ENCODE data around the gene AK8. TPM values are rescaled to one million over a fixed set of nuclear protein-coding genes. Genes with fewer than 3 reads are reported as not detected.

AK8 gene
- total and polyA plus RNA-seq, 2 experiments from 2014 or later: 0.40 to 4.5 TPM

GRCh38 chr9:132887181-132888120 is 9.4 kb upstream of the AK8 start:
- Histone ChIP-seq H3K4me3 (no peak overlapping the region), H3K4me2 (no peak overlapping the region), H3K79me2 (no peaks in the 10 kb centered on the region), H2AFZ (no peak overlapping the region), H3K4me1 (ENCODE audit: insufficient read depth) (no peaks in the 10 kb centered on the region), H3K9me3 (ENCODE audit: low read depth) (no peaks in the 10 kb centered on the region), H3K27ac (no peak overlapping the region), H3K27me3 (no peaks in the 10 kb centered on the region), H3K9me2 (replicated peaks; ENCODE audit: insufficient read depth) (no peaks in the 10 kb centered on the region), H4K20me1 (ENCODE audit: insufficient read depth, poor library complexity, severe bottlenecking) (no peaks in the 10 kb centered on the region), H3K36me3 (replicated peaks; ENCODE audit: insufficient read depth, low read depth) (no peaks in the 10 kb centered on the region)
- TF ChIP-seq EZH2phosphoT487 (IDR thresholded peaks at IDR 0.05; ENCODE audit: low read depth, severe bottlenecking, unreplicated experiment) (no peak), EZH2 (IDR thresholded peaks at IDR 0.05; ENCODE audit: borderline replicate concordance) (no peak), CTCF (IDR thresholded peaks at IDR 0.05; ENCODE audit: poor library complexity) (no peak)
- 90% methylated on average over 18 of the region's 18 CpGs for WGBS (ENCODE audit: low lambda C conversion rate, missing lambda C conversion rate)
- no peak for DNase-seq (ENCODE audit: low spot score)

- H3K4me1 ChIP-seq (ENCODE audit: insufficient read depth): no peaks in the 10 kb centered on the region
- H3K79me2 ChIP-seq: no peaks in the 10 kb centered on the region
- no peak for DNase-seq (ENCODE audit: low spot score)
- no peak overlapping the region for H2AFZ ChIP-seq
- H3K4me2 ChIP-seq: no peak overlapping the region
- no peaks in the 10 kb centered on the region for H3K9me3 ChIP-seq (ENCODE audit: low read depth)
- WGBS (ENCODE audit: low lambda C conversion rate, missing lambda C conversion rate): 84% methylated on average over 6 of the region's 6 CpGs
- H3K27ac ChIP-seq: no peak overlapping the region
- no peak overlapping the region for H3K4me3 ChIP-seq
- TF ChIP-seq EZH2 (IDR thresholded peaks at IDR 0.05; ENCODE audit: borderline replicate concordance) (no peak), EZH2phosphoT487 (IDR thresholded peaks at IDR 0.05; ENCODE audit: low read depth, severe bottlenecking, unreplicated experiment) (no peak), CTCF (IDR thresholded peaks at IDR 0.05; ENCODE audit: poor library complexity) (no peak)
- no peaks in the 10 kb centered on the region for H3K27me3 ChIP-seq
- no peaks in the 10 kb centered on the region for H3K36me3 ChIP-seq (replicated peaks; ENCODE audit: insufficient read depth, low read depth)
- no peaks in the 10 kb centered on the region for H4K20me1 ChIP-seq (ENCODE audit: insufficient read depth, poor library complexity, severe bottlenecking)
- H3K9me2 ChIP-seq (replicated peaks; ENCODE audit: insufficient read depth): no peaks in the 10 kb centered on the region
Measured at GRCh38 chr9:132886334-132886725, 8.2 kb upstream of the AK8 start.

GRCh38 chr9:132885720-132886333 is 7.7 kb upstream of the AK8 start:
- TF ChIP-seq EZH2 (IDR thresholded peaks at IDR 0.05; ENCODE audit: borderline replicate concordance) (no peak), CTCF (IDR thresholded peaks at IDR 0.05; ENCODE audit: poor library complexity) (no peak), EZH2phosphoT487 (IDR thresholded peaks at IDR 0.05; ENCODE audit: low read depth, severe bottlenecking, unreplicated experiment) (no peak)
- Histone ChIP-seq H3K4me2 (no peak overlapping the region), H3K4me1 (ENCODE audit: insufficient read depth) (no peaks in the 10 kb centered on the region), H3K9me2 (replicated peaks; ENCODE audit: insufficient read depth) (no peaks in the 10 kb centered on the region), H3K36me3 (replicated peaks; ENCODE audit: insufficient read depth, low read depth) (no peaks in the 10 kb centered on the region), H4K20me1 (ENCODE audit: insufficient read depth, poor library complexity, severe bottlenecking) (no peaks in the 10 kb centered on the region), H2AFZ (no peak overlapping the region), H3K4me3 (no peak overlapping the region), H3K27ac (no peak overlapping the region), H3K79me2 (no peaks in the 10 kb centered on the region), H3K27me3 (no peaks in the 10 kb centered on the region), H3K9me3 (ENCODE audit: low read depth) (no peaks in the 10 kb centered on the region)
- DNase-seq (ENCODE audit: low spot score): peak; percentile 43
- WGBS (ENCODE audit: low lambda C conversion rate, missing lambda C conversion rate): 66% methylated on average over 9 of the region's 9 CpGs
